GF-D8 (cell line): ENCODE data around the gene HDAC5.
"Not testable (repeated sequence)": the region's sequence is repeated elsewhere in the genome, so short reads cannot be mapped to it uniquely, and the experiment has no call there.

Experiments
- DNase-seq: peaks from one replicate; lab custom pipeline; 2025; lab: John Stamatoyannopoulos, UW

HDAC5 gene

DNA sequence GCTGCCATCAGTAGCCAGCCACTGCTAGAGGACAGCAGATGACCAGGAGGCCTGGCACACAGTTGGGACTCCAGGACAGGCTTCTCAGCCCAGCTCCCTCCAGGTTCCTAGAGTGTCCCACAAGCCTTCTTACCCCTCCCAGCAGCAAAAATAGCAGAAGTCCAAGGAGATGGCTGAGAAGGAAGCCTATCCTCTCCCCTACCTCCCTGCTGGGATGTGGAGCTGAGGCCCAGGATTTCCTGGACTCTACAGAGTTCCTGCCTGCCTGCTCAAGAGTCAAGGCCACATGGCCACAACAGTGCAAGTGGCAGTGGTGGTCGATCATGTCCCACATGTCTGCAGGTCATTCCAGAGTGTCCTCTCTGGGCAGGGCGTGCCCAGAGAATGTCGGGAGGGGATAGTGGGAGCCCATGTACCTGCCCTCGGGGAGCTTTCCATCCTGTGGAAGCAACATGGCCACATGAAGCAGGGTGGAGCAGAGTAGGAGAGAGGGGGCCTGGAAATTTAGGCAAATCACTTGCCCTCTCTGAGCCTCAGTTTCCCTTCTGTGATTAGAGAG lies 10.6 kb upstream of the HDAC5 start:
- no peak for DNase-seq

DNA sequence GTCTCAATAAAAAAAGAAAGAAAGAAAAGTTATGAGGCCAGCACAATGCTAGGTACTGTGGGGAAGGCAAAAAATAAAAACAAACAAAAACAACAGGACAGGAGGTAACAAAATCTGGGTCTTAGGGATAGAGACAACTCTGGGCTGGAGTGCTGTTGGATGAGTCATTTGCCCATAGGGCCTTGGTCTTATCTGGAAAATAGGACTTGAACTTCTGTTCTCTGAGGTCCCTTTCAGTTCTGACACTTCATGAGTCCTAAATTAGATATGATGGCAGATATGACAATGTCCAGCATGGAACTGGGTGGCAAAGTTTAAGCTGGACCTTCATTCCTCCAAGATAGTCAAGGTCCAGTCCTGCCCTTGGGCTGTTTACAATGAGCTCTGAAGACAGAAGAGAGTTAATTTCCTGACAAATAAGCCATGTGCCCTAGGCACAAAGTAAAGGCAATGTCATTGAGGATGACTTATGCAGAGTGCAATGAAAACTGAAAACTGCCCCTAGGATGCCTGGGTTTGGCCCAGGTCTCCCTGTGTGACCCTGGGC lies 8.9 kb upstream of the HDAC5 start:
- no peak for DNase-seq

DNA sequence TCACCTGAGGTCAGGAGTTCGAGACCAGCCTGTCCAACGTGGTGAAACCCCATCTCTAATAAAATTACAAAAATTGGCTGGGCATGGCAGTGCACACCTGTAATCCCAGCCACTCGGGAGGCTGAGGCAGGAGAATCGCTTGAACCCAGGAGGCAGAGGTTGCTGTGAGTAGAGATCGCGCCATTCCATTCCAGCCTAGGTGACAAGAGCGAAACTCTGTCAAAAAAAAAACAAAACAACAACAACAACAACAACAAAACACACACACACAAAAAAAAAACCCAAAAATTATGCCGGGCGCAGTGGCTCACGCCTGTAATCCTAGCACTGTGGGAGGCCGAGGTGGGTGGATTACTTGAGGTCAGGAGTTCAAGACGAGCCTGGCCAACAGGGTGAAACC lies 7.9 kb upstream of the HDAC5 start:
- not testable (repeated sequence) for DNase-seq

DNA sequence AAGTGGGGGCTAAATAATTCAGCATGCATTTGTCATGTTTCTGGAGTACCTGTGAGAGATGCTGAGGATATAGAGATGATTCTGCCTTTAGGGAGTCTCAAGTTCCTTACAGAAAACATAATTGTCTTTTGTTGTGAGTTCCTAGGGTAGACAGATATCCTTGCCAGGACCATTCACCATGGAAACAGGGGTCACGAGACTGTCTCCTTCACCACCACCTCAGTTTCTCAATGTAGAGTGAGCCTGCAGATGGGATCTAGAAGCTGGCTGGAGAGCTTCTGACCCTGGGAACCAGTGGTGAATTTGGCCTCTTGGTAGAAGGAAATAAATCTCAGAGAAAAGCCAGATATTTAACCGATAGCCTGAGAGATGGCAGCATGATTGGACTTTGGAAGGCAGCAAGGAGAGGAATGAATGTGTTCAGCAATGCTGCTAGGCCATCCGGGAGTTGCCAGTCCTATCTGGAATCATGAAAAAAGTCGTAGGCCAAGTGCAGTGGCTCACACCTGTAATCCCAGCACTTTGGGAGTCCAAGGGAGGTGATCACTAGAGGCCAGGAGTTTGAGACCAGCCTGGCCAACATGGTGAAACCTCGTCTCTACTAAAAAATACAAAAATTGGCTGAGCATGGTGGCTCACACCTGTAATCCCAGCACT lies 7.4 kb upstream of the HDAC5 start:
- no peak for DNase-seq

DNA sequence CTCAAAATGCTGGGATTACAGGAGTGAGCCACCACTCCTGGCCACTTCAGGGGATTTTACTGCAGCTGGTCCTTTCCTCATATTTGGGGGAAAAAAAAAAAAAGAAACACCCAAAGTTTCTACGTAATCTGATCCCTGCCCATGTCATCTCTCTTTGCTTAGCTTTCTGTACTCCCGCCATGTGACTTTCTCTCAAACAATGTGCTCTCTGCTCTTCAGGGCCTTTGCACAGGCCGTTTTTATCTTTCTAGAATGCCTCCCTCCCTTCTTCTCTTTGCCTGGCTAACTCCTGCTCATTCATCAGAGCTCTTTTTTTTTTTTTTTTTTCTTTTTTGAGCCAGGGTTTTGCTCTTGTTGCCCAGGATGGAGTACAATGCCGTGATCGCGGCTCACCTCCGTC lies 4.9 kb upstream of the HDAC5 start:
- DNase-seq = no peak

DNA sequence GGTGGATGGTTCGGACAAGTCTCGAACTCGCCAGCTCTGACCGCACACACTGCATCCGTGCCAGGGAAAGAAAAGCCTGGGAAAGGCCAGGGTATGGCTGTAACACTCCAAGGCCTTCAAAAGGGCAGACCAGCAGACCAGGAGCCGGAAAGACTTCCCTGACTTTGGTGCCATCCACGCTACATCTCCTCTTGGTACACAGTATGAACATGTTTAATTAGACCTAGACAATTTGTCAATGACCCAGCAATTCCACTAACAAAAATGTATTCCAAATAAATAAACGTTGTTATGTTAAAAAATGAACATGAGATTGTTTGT lies 637 bp upstream of the HDAC5 start:
- no peak for DNase-seq

DNA sequence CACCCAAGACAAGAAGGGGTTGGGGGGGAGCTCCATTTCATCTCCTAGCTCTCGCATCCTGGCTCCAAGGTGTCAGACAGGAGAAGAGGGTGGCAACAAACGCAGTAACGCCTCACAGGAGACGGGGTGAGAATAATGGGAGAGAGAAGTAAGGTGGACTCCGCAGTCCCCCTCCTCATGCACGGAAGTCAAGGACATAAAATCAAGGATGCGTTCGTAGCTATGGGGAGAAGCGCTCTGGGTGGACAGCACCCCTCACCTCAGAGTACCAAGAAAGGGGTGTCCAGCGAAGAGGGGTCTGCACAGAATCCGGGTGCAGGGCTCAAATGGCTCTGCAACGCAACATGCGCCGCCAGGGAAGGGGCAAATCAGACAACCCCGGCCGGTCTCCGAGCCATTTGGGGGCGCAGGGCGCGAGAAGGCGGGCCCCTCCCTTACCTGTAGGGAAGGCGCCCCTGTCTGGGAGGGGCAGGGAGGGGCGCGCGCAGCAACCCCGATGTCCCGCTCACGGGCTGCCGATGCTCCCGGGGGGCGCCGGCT lies 555 bp downstream of the HDAC5 start:
- DNase-seq = no peak

DNA sequence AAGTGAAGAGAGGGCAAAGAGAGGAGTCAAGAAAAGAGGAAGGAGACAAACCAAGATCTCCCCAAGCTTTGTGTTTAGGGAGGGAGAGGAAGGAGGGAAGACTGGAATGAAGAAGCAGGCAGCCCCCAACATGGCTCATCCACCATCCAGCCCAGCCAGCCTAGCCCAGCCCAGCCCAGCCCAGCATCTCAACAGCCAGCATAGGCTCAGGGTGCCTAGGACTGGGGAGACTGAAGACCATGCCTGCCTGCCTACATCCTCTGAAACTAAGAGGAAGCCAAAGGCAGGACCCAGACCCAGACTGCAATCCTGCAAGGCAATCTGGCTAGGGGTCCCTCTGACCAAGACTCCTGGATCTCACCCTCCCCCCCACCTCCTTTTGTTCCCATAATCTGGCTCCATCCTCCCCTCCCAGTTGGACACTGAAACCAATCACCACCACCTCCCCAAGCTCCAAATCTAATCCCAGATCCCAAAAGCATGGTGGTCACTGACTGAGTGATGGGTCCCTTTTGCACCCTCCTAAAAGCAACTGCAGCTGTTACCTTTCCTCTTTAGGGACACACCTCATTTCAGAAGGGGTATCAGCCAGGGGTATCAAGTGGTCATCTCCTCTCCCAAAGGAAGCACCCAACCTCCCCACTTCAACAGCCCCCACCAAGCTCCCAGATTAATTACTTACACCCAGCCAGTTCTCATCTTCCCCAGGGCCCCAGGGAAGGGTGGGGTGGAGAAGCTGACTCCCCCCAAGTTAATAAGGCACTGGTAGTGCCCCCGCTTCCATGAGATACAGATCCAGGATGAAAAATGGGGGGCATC lies 1.2 kb downstream of the HDAC5 start:
- DNase-seq = no peak

DNA sequence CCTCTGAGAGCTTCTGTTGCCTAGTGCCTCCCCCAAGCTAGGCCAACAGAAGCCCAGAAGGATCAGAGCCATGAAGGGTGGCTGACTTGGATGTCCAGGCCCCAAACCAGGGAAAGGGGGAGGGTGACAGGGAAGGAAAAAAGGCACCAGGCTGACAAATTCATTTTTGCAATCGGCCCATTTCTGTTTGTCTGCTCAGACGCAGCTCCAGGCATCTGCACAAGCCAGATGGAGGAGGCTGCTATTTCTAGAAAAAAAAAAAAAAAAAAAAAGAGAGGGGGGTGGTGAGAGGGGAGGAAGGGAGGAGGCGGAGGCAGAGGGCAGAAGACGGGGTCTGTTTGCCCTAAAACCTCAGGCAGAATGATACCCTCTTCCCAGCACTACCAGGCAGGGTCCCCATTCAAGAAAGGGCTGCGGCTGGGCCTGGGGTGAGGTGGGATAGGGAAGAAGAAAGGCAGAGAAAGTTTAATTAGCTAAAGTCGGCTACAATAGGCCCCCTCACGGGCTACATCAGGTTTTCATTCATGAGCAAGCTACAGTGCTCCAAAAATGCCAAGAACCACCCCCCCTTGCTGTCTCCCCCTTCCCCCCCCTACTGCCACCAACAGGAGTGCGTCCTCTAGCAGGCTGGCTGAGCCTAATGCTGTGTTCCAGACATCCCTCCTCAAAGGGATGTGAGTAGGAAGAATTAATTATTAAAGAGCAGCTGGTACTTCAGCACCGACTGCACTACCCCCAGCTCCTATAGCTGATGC lies 2.4 kb downstream of the HDAC5 start:
- DNase-seq = no peak

DNA sequence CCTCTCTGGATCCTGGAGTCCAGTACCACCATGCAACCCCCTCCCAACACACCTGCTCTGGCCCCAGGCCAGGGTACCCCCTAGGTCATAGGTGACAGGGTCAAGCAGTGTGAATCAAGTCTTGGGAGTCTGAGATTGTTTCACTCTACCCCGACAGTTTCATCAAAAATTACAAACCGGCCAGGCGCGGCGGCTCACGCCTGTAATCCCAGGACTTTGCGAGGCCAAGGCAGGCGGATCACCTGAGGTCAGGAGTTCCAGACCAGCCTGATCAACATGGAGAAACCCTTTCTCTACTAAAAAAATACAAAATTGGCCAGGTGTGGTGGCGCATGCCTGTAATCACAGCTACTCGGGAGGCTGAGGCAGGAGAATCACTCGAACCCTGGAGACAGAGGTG lies 3.2 kb downstream of the HDAC5 start:
- DNase-seq = not testable (repeated sequence)

DNA sequence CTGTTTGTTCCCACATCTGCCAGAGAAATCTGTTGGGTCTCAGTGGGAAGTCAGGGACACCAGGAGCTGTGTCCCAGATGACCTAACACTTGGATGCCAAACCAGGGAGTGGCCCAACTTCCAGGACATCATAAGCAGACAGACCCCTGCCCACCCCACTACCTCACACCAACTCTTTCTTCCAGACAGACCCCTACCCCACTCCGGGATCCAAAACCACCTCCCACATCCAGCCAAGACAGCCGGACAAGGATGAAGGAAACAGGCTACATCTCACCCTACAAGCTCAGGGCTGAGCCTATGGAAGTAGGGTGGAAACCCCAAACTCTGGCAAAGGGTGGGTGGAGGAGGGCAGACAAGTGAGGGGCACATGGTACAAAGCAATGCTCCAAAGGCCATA lies 3.6 kb downstream of the HDAC5 start:
- DNase-seq = no peak

DNA sequence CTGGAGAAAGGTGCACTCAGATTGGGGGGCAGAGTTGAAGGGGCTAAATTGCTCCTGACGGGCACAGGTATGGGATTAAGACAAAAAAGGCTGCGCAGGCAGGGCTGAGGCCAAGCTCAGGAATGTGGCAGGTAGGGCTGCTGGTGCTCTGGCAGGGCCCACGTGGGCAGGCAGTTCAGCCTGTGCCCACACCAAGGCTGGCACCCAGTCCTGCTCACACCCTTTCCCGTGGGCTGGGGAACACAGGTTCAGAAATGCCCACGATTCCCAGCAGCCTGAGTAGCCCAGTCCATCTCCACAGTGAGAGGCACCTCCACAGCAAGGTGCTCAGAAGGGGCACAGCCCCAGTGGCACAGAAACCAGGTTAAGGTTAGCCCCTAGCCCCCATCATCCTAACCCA lies 4.4 kb downstream of the HDAC5 start:
- DNase-seq = no peak

DNA sequence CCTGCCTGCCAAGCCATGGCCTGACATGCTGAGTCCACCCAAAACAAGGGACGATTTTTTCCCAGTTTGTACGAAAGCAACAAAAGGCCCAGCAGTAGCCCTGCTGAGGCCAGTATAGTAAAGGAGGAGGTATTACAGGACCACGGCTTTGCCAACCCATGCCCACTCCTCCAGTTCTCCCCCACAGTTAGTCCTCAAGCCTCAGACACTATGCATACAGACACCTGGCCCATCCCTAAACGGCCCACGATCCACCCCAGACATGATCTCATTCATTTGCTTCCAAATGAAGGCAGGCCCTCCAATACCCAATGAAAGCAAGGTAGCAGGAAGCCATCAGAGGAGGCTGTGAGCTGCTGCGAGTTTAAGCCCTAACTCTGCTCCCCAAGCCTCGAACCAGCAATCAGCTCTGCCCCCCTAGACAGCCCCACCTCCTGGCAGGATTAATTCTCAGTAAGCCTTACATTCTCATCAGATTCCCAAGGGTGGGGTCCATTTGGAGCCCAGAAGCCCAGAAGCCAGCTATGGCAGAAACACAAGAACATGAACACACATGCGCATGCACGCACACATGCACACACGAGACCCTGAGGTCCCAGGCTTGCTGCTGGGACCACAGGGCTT lies 4.9 kb downstream of the HDAC5 start:
- DNase-seq = no peak

DNA sequence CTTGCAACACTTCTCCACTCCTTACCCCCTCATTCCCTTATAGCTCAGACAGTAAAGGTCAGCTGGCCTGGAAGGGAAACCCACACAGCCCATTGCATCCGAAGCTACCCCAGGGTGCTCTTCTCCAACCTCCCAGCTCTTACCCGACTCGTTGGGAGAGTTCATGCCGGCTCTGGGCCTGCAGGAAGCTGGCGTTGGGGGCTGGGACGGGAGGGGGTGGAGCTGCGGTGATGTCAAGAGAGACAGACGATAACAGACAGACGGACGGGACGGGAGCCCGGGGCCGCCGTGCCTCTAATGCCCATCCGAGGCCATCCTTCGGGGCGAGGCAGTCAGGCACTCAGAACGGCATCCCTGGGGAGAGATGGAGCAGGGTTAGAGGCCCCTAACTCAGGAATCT lies 6.1 kb downstream of the HDAC5 start:
- DNase-seq = no peak

DNA sequence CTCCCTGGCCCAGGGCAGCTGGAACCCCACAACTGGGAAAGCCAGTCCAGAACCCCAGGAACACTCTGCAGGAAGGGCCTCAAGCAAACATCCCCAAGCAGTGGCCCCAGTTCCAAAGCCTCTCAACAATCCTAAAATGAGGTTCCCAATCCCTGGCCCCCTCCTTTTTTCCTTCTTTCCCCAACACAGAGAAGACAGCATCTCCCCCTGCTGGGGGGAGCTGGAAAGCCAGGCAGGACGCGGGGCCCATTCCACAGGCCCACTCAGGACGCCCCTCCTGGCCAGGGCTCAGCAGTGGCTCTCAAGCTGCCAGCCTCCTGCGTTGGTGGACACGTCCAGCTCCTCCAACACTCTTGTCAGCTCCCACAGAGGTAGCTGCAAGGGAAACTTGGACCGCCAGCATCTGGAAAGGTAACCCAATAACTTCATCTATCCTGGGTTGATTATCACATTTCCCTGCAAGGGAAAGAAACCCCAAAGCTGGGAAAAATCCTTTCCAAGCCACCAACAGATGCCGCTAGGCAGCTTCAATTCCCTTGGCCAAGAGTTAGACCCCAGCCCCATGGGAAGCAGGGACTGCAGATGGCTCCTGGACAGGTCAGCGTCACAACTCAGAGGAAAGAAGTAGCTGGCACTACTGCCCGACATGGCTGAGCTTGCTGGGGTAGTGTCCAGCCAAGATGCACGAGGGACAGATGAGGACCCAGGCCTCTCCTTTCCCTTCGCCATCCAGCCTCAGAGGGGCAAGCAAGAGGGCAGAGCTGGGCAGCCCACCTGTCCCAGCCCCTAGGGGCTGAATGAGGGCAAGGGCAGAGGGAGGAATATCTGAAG lies 7.6 kb downstream of the HDAC5 start:
- peak; percentile 7 for DNase-seq

DNA sequence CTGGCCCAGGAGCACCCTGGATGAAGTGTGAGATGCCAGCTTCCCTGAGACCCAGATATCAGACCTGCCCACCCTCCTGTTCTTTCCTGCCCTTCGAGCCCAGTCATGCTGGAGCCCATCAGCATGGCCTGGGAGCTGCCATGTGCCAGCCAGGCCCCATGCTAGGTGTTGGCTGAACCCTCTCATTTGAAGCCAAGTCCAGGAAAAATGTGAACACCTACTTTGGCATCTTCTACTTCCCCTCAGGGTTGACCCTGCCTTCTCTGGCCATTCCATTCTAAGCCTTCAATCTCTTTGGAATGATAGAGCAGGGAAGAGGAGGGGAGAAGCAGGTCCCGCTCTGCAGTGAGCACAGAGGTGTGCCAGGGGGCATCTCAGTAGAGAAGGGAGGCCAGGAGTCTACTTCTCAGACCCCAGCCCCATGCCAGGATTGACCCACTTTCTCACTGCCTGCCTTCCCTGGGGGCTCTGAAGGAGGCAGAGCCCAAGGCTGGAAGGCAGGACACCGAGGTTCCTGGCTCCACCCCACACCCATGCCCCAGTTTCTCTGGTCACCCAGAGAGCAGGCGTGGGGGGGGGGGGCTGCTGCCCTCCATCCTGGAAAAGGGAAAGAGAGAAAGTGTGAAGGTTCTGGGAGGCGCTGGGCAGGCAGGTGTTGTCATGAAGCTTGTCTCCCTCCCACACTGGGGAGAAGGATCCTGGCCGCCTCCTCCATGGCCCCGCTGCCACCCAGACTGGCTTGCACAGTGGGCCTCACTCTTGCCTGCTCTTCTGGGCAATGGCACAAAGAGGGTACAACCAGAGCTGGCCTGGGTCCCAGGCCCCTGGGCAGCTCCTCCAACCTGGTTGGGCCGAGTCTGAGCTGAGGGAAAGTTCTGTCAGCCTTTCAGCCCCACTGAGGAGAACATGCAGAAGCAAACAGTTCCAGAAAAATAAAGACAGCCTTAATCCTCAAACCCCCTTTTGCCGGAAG lies 9.3 kb downstream of the HDAC5 start:
- DNase-seq = no peak

DNA sequence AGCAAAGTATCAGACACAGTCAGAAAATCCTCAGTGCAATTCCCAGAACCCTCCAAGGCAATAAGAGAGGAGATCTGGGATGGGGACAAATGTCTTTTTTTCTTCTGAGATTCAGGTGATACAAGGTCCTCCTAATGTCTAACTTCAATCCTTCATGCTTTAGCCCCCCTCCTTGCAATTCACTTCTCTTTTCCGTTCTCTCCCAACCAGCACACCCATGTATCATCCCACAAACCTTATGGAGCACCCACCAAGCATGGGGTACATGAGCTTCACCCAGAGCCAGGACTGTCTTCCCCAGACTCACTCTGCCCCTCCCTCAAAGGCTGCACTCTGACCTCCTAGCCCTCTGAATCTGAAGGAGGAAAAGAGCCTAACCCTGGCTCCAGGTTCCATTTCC lies 10.1 kb downstream of the HDAC5 start:
- DNase-seq = no peak

DNA sequence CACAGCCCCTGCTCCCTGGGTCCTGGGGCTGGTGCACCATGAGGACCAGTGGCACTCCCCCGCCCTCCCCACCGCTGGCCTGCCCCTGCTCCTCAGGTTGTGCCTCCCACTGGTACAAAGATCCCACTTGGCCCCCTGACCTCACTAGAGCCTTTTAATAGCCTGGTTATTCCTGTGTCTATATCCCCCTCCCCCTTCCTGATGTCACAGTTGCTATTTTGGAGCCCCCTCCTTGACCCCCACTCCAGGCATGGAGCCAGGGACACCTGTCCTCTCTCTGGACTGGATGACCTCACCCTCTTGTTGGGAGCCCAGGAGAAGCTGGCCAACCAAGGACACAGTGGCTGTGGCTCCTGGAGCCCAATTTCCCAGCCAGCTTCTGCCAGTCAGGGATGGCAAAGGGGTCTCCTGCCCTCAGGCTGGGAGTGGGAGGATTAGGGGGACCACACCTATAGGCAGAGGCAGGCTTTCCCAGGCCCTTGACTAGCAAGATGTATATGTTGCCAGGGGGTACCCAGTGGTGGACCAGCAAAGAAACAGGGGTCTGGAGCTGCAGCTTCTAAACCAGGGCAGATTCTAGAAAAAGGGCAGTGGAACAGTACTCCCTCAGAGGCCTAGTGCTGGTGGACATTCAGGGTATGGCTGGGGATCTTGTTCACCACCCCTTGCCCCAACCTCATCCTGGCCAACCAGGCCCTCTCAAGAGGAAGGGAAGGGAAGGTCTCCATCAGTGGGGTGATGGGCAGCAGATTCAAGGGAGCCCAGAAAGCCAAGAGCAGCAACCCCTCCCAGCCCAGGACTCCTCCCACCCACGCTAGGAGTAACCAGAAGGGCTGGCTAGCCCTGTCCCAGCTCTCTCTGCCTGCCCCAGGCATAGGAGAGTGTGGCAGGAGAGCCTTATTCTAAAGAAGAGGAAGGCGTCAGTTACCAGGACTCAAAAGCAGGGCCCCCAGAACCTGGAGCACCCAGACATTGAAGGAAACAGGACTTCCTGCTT lies 10.9 kb downstream of the HDAC5 start:
- DNase-seq = no peak
